Measurements from ENCODE around the gene CDH1. TPM values are rescaled to one million over a fixed set of nuclear protein-coding genes. Genes with fewer than 3 reads are reported as not detected.

Gene CDH1
- total RNA-seq, 2 donors from 2014 or later = 0.38 to 0.59 TPM

- DNase-seq (ENCODE audit: low spot score) = no peak
- Mint-ChIP-seq H3K4me1 (ENCODE audit: low read depth in 2 of 2) (no peaks in the 10 kb centered on the region), H3K36me3 (no peaks in the 10 kb centered on the region), H3K4me3 (no peak overlapping the region), H3K27me3 (peaks cover 0 to 6% of the 10 kb centered on the region in 2 donors), H3K9me3 (no peaks in the 10 kb centered on the region), H3K27ac (no peak overlapping the region)
- no peak for ATAC-seq
These were observed 56.3 kb downstream of the CDH1 start for GRCh38 chr16:68793401-68793857.

GRCh38 chr16:68798398-68798797, 61.3 kb downstream of the CDH1 start:
- H3K4me3 Mint-ChIP-seq = no peak overlapping the region
- DNase-seq (ENCODE audit: low spot score) (no peak), ATAC-seq (no peak)
- peak overlapping the region in 1 of 2 donors; percentile 15 for H3K27ac Mint-ChIP-seq
- H3K4me1 Mint-ChIP-seq (ENCODE audit: low read depth in 2 of 2) = no peaks in the 10 kb centered on the region
- H3K27me3 Mint-ChIP-seq = peaks cover 0 to 3% of the 10 kb centered on the region in 2 donors
- H3K36me3 Mint-ChIP-seq = no peaks in the 10 kb centered on the region
- H3K9me3 Mint-ChIP-seq = no peaks in the 10 kb centered on the region

GRCh38 chr16:68800257-68800875, 63.3 kb downstream of the CDH1 start:
- no peaks in the 10 kb centered on the region for H3K9me3 Mint-ChIP-seq
- no peaks in the 10 kb centered on the region for H3K36me3 Mint-ChIP-seq
- H3K4me3 Mint-ChIP-seq = no peak overlapping the region
- ATAC-seq (peak; percentile 51 to 69), DNase-seq (ENCODE audit: low spot score) (no peak)
- H3K27ac Mint-ChIP-seq = no peak overlapping the region
- H3K27me3 Mint-ChIP-seq = peaks cover 6 to 9% of the 10 kb centered on the region in 2 donors
- no peaks in the 10 kb centered on the region for H3K4me1 Mint-ChIP-seq (ENCODE audit: low read depth in 2 of 2)

GRCh38 chr16:68802190-68802589, 65.1 kb downstream of the CDH1 start:
- Mint-ChIP-seq H3K4me3 (no peak overlapping the region), H3K36me3 (no peaks in the 10 kb centered on the region), H3K27me3 (peaks cover 7 to 16% of the 10 kb centered on the region in 2 donors), H3K27ac (no peak overlapping the region), H3K9me3 (no peaks in the 10 kb centered on the region), H3K4me1 (ENCODE audit: low read depth in 2 of 2) (no peaks in the 10 kb centered on the region)
- DNase-seq (ENCODE audit: low spot score) = no peak
- no peak for ATAC-seq

- H3K4me1 Mint-ChIP-seq (ENCODE audit: low read depth in 2 of 2) = no peaks in the 10 kb centered on the region
- no peaks in the 10 kb centered on the region for H3K36me3 Mint-ChIP-seq
- no peak for DNase-seq (ENCODE audit: low spot score)
- no peaks in the 10 kb centered on the region for H3K9me3 Mint-ChIP-seq
- H3K4me3 Mint-ChIP-seq = no peak overlapping the region
- no peak for ATAC-seq
- H3K27ac Mint-ChIP-seq = no peak overlapping the region
- peaks cover 7 to 13% of the 10 kb centered on the region in 2 donors for H3K27me3 Mint-ChIP-seq
These were observed 69.3 kb downstream of the CDH1 start for GRCh38 chr16:68806422-68806821.

- peaks cover 7 to 13% of the 10 kb centered on the region in 2 donors for H3K27me3 Mint-ChIP-seq
- H3K9me3 Mint-ChIP-seq = no peaks in the 10 kb centered on the region
- no peak for ATAC-seq
- no peak overlapping the region for H3K27ac Mint-ChIP-seq
- no peaks in the 10 kb centered on the region for H3K36me3 Mint-ChIP-seq
- H3K4me1 Mint-ChIP-seq (ENCODE audit: low read depth in 2 of 2) = no peaks in the 10 kb centered on the region
- H3K4me3 Mint-ChIP-seq = no peak overlapping the region
- no peak for DNase-seq (ENCODE audit: low spot score)
These were observed 69.9 kb downstream of the CDH1 start for GRCh38 chr16:68806981-68807380.

- Mint-ChIP-seq H3K9me3 (no peaks in the 10 kb centered on the region), H3K27ac (no peak overlapping the region), H3K36me3 (no peaks in the 10 kb centered on the region), H3K4me3 (no peak overlapping the region), H3K27me3 (no peaks in the 10 kb centered on the region), H3K4me1 (ENCODE audit: low read depth in 2 of 2) (no peaks in the 10 kb centered on the region)
- DNase-seq (ENCODE audit: low spot score) = no peak
- no peak for ATAC-seq
These were observed 77.4 kb downstream of the CDH1 start for GRCh38 chr16:68814516-68814915.

GRCh38 chr16:68823401-68824135, 86.5 kb downstream of the CDH1 start:
- no peak overlapping the region for H3K4me3 Mint-ChIP-seq
- no peak overlapping the region for H3K27ac Mint-ChIP-seq
- ATAC-seq (no peak), DNase-seq (ENCODE audit: low spot score) (no peak)
- H3K4me1 Mint-ChIP-seq (ENCODE audit: low read depth in 2 of 2) = no peaks in the 10 kb centered on the region
- no peaks in the 10 kb centered on the region for H3K36me3 Mint-ChIP-seq
- H3K27me3 Mint-ChIP-seq = peaks cover 0 to 9% of the 10 kb centered on the region in 2 donors
- no peaks in the 10 kb centered on the region for H3K9me3 Mint-ChIP-seq

GRCh38 chr16:68825427-68825826, 88.3 kb downstream of the CDH1 start:
- Mint-ChIP-seq H3K4me3 (no peak overlapping the region), H3K36me3 (no peaks in the 10 kb centered on the region), H3K27me3 (peaks cover 0 to 10% of the 10 kb centered on the region in 2 donors), H3K4me1 (ENCODE audit: low read depth in 2 of 2) (no peaks in the 10 kb centered on the region), H3K27ac (no peak overlapping the region), H3K9me3 (no peaks in the 10 kb centered on the region)
- ATAC-seq = no peak
- DNase-seq (ENCODE audit: low spot score) = no peak

GRCh38 chr16:68826652-68827051, 89.6 kb downstream of the CDH1 start:
- DNase-seq (ENCODE audit: low spot score) = no peak
- H3K9me3 Mint-ChIP-seq = no peaks in the 10 kb centered on the region
- no peak overlapping the region for H3K4me3 Mint-ChIP-seq

GRCh38 chr16:68833251-68833650, 96.2 kb downstream of the CDH1 start:
- Mint-ChIP-seq H3K9me3 (no peaks in the 10 kb centered on the region), H3K27me3 (peaks cover 0 to 11% of the 10 kb centered on the region in 2 donors), H3K4me1 (ENCODE audit: low read depth in 2 of 2) (no peaks in the 10 kb centered on the region), H3K27ac (no peak overlapping the region), H3K4me3 (no peak overlapping the region), H3K36me3 (no peaks in the 10 kb centered on the region)
- DNase-seq (ENCODE audit: low spot score) = no peak
- ATAC-seq = no peak

More at GRCh38 chr16:68826652-68827051, 89.6 kb downstream of the CDH1 start:
- no peak for ATAC-seq
- no peaks in the 10 kb centered on the region for H3K36me3 Mint-ChIP-seq
- H3K27ac Mint-ChIP-seq = no peak overlapping the region
- no peaks in the 10 kb centered on the region for H3K4me1 Mint-ChIP-seq (ENCODE audit: low read depth in 2 of 2)
- H3K27me3 Mint-ChIP-seq = peaks cover 0 to 13% of the 10 kb centered on the region in 2 donors

GRCh38 chr16:68834550-68834949, 97.5 kb downstream of the CDH1 start:
- H3K36me3 Mint-ChIP-seq = no peaks in the 10 kb centered on the region
- H3K27ac Mint-ChIP-seq = no peak overlapping the region
- no peak for ATAC-seq
- H3K4me1 Mint-ChIP-seq (ENCODE audit: low read depth in 2 of 2) = no peaks in the 10 kb centered on the region
- H3K9me3 Mint-ChIP-seq = no peaks in the 10 kb centered on the region
- no peak for DNase-seq (ENCODE audit: low spot score)
- H3K4me3 Mint-ChIP-seq = no peak overlapping the region
- peaks cover 0 to 11% of the 10 kb centered on the region in 2 donors for H3K27me3 Mint-ChIP-seq

GRCh38 chr16:68835970-68836369, 98.9 kb downstream of the CDH1 start:
- DNase-seq (ENCODE audit: low spot score) (no peak), ATAC-seq (no peak)
- Mint-ChIP-seq H3K27me3 (peaks cover 0 to 7% of the 10 kb centered on the region in 2 donors), H3K4me3 (no peak overlapping the region), H3K4me1 (ENCODE audit: low read depth in 2 of 2) (no peaks in the 10 kb centered on the region), H3K36me3 (no peaks in the 10 kb centered on the region), H3K27ac (no peak overlapping the region), H3K9me3 (no peaks in the 10 kb centered on the region)

GRCh38 chr16:68839831-68840230, 102.7 kb downstream of the CDH1 start:
- no peak overlapping the region for H3K4me3 Mint-ChIP-seq

More at GRCh38 chr16:68839831-68840230, 102.7 kb downstream of the CDH1 start:
- no peak overlapping the region for H3K27ac Mint-ChIP-seq
- peaks cover 11 to 14% of the 10 kb centered on the region in 2 donors for H3K4me1 Mint-ChIP-seq (ENCODE audit: low read depth in 2 of 2)
- ATAC-seq (no peak), DNase-seq (ENCODE audit: low spot score) (no peak)
- peaks cover 0 to 3% of the 10 kb centered on the region in 2 donors for H3K27me3 Mint-ChIP-seq
- no peaks in the 10 kb centered on the region for H3K36me3 Mint-ChIP-seq
- H3K9me3 Mint-ChIP-seq = no peaks in the 10 kb centered on the region
